Measurements from ENCODE around the gene STOML1. TPM values are rescaled to one million over a fixed set of nuclear protein-coding genes. Genes with fewer than 3 reads are reported as not detected.

Gene STOML1
- polyA plus RNA-seq, 3 donors, result 3.8 to 5.1 (median 4.7) TPM

DNA sequence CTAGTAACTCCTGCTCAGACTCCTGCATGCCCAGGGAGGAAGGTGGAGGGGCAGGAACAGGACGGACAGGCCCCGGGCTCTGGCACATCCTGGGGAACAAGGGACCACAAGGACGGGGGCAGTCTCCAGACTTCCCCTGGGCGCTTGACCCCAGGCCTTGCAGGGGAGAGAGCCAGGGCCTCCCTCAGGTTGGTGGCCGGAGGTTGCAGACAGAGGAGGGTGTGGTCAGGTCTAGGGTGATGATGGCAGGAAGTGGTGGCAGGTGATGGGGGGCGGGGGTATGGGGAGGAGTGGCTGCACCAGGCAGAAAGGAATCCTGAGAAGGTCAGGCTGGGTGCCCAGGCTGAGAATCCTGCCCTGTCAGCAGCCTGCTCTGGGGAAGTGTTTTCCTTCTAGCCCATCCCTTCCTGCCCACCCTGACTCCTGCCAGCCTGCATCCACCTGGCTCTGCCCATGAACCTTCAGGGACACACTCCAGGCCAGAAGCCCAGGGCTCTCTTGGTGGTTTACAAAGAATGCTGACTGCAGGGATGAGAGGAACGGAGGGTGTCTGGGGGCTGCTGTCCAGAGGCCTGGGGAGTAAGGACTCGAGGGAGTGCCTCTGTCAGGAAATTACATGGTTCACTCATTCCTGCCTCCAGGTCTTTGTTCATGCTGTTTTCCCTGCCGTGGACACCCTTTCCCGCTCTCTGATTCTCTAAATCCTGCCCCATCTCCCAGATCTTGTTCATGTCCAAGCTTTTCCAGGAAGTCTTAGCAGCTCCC lies 50.0 kb downstream of the STOML1 start:
- H3K4me3 ChIP-seq (replicated peaks in 1 of 3; ENCODE audit: low read depth in 2 of 3, low read length in 3 of 3), result no peak overlapping the region
- no peaks in the 10 kb centered on the region for H3K36me3 ChIP-seq (replicated peaks in 1 of 2; ENCODE audit: control insufficient read depth in 1 of 2, insufficient read depth in 2 of 2, low read length in 2 of 2)
- no peaks in the 10 kb centered on the region for H4K20me1 ChIP-seq (ENCODE audit: insufficient read depth, low read length)
- TF ChIP-seq, protein P1, sequence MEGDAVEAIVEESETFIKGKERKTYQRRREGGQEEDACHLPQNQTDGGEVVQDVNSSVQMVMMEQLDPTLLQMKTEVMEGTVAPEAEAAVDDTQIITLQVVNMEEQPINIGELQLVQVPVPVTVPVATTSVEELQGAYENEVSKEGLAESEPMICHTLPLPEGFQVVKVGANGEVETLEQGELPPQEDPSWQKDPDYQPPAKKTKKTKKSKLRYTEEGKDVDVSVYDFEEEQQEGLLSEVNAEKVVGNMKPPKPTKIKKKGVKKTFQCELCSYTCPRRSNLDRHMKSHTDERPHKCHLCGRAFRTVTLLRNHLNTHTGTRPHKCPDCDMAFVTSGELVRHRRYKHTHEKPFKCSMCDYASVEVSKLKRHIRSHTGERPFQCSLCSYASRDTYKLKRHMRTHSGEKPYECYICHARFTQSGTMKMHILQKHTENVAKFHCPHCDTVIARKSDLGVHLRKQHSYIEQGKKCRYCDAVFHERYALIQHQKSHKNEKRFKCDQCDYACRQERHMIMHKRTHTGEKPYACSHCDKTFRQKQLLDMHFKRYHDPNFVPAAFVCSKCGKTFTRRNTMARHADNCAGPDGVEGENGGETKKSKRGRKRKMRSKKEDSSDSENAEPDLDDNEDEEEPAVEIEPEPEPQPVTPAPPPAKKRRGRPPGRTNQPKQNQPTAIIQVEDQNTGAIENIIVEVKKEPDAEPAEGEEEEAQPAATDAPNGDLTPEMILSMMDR (IDR thresholded peaks at IDR 0.05), result no peak
- intact Hi-C loops (cut with micrococcal nuclease), result no loop called here
- no peak for DNase-seq
- no peak overlapping the region for H3K9ac ChIP-seq (ENCODE audit: insufficient read depth, low read length, poor library complexity, severe bottlenecking)
- H2AFZ ChIP-seq (ENCODE audit: insufficient read depth, low read depth, low read length, poor library complexity, severe bottlenecking), result no peak overlapping the region
- no peaks in the 10 kb centered on the region for H3K4me1 Mint-ChIP-seq
- H3K27ac ChIP-seq (ENCODE audit: low read depth in 1 of 2, low read length in 2 of 2), result no peak overlapping the region
- H3K27me3 Mint-ChIP-seq (ENCODE audit: low read depth in 3 of 3), result peaks cover 0 to 4% (median 0%) of the 10 kb centered on the region in 3 donors
- no peaks in the 10 kb centered on the region for H3K4me1 ChIP-seq (ENCODE audit: control insufficient read depth in 1 of 2, insufficient read depth in 2 of 2, low read length in 2 of 2)
- peak overlapping the region in 1 of 7 donors; percentile 38 for H3K27ac Mint-ChIP-seq
- no peaks in the 10 kb centered on the region for H3K9me3 ChIP-seq (replicated peaks in 1 of 2; ENCODE audit: control insufficient read depth in 1 of 2, insufficient read depth in 1 of 2, low read length in 2 of 2)
- 87% methylated on average over 9 of the region's 10 CpGs for WGBS (ENCODE audit: insufficient coverage)
- H3K4me3 Mint-ChIP-seq, result no peak overlapping the region
- no peaks in the 10 kb centered on the region for H3K9me3 Mint-ChIP-seq
- H3K4me2 ChIP-seq (replicated peaks; ENCODE audit: extremely low read depth, low read length, poor library complexity, severe bottlenecking), result no peak overlapping the region
- no peaks in the 10 kb centered on the region for H3K36me3 Mint-ChIP-seq
- H3K79me2 ChIP-seq (ENCODE audit: insufficient read depth, low read length), result no peaks in the 10 kb centered on the region
- no peaks in the 10 kb centered on the region for H3K27me3 ChIP-seq (ENCODE audit: control insufficient read depth in 2 of 2, insufficient read depth in 2 of 2, low read length in 2 of 2)

DNA sequence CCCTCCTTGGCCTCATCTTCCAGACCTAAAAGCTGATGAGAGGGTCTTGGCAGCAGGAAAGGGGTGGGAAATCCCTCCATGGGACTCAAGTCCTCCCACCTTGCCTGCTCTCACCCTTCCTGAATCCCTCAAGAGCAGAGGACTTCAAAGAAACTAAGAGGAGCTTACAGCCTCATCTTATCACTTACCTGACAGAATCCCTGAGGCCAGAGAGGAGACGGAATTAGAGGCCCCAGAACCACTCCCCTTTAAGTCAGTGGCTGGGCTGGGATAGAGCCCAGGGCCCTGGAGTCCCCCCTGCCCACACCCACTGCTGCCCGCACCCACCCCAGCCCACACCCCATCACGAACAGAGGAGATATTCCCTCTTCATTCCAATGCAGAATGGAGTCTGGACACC lies 50.6 kb downstream of the STOML1 start:
- Mint-ChIP-seq H3K4me1 (no peaks in the 10 kb centered on the region), H3K36me3 (no peaks in the 10 kb centered on the region), H3K4me3 (no peak overlapping the region), H3K27me3 (ENCODE audit: low read depth in 3 of 3) (peaks cover 0 to 4% (median 2%) of the 10 kb centered on the region in 3 donors), H3K9me3 (no peaks in the 10 kb centered on the region), H3K27ac (no peak overlapping the region)
- no peak overlapping the region for H3K9ac ChIP-seq (ENCODE audit: insufficient read depth, low read length, poor library complexity, severe bottlenecking)
- no peaks in the 10 kb centered on the region for H3K36me3 ChIP-seq (replicated peaks in 1 of 2; ENCODE audit: control insufficient read depth in 1 of 2, insufficient read depth in 2 of 2, low read length in 2 of 2)
- no peak overlapping the region for H2AFZ ChIP-seq (ENCODE audit: insufficient read depth, low read depth, low read length, poor library complexity, severe bottlenecking)
- no peaks in the 10 kb centered on the region for H4K20me1 ChIP-seq (ENCODE audit: insufficient read depth, low read length)
- H3K27me3 ChIP-seq (ENCODE audit: control insufficient read depth in 2 of 2, insufficient read depth in 2 of 2, low read length in 2 of 2), result no peaks in the 10 kb centered on the region
- no peaks in the 10 kb centered on the region for H3K79me2 ChIP-seq (ENCODE audit: insufficient read depth, low read length)
- intact Hi-C loops (cut with micrococcal nuclease), result no loop called here
- TF ChIP-seq, protein P1 (IDR thresholded peaks at IDR 0.05), result no peak
- no peaks in the 10 kb centered on the region for H3K9me3 ChIP-seq (replicated peaks in 1 of 2; ENCODE audit: control insufficient read depth in 1 of 2, insufficient read depth in 1 of 2, low read length in 2 of 2)
- DNase-seq, result no peak
- H3K27ac ChIP-seq (ENCODE audit: low read depth in 1 of 2, low read length in 2 of 2), result no peak overlapping the region
- no peak overlapping the region for H3K4me2 ChIP-seq (replicated peaks; ENCODE audit: extremely low read depth, low read length, poor library complexity, severe bottlenecking)
- 100% methylated on average over 1 of the region's 3 CpGs for WGBS (ENCODE audit: insufficient coverage)
- no peak overlapping the region for H3K4me3 ChIP-seq (replicated peaks in 1 of 3; ENCODE audit: low read depth in 2 of 3, low read length in 3 of 3)
- no peaks in the 10 kb centered on the region for H3K4me1 ChIP-seq (ENCODE audit: control insufficient read depth in 1 of 2, insufficient read depth in 2 of 2, low read length in 2 of 2)
